A204.1 (cell line): ENCODE measurements around the gene MACROD2.

Source experiments
- FAIRE-seq: peaks from 2 replicates; lab custom pipeline; 2012; peaks lifted over from hg19 to GRCh38; lab: Jason Lieb, UNC

Gene MACROD2

DNA sequence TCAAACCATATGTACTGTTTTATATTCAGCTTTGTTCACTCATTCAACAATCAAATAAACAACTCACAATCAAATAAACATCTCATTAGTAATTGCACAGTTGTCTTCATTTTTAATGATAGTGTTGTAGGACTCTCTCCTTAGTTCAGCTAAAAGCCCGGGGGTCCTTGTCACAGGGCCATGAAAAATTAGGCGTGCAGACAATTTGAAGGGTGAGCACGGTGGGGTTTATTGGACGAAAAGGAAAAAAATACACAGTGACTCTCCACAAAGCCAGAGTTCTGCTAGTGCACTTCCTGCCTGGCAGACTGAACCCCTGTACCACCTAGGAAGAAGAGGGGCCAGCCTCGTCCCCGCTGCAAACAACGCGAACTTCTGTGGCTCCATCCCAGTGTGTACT lies 599.7 kb downstream of the MACROD2 start:
- no peak for FAIRE-seq

DNA sequence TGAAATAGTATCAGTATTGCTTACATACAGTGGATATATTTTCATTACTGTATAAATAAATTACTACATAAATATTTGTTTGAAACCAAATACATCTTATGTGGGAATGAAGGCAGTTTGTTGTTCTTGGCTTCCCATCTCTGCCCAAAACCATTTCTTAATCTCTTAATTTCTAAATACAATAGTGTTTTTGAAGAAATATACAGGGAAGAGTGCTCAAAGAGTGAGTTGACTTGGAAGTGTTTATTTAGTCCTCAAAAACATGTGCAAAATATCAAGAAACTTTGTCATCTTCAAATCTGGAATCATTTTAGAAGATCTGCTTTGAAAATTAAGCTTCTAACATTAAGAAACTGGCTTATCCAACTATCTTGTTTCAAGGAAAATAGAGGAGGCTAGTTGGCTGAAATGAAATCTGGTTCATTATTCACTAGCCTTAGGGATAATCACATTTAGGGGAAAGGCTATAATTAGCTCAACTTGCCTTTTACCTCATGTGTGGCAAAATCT lies 601.9 kb downstream of the MACROD2 start:
- no peak for FAIRE-seq

DNA sequence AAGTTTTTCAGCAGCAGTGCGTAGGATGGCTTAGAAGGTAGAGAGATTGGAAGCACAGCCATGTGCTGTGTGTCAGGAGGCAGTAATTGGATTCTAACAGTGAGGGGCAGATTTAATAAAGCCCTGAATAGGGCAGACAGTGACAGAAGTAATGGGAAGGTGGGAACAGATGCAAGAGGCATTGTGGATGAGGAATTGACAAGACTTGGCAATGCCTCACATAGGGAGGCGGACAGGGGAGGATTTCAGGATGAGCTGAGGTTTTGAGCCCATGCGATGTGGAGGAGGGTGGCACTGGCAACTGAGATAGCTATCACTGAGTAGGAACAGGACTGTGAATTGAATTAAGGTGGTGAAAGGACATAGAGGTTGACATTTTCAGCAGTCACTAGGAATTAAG lies 604.3 kb downstream of the MACROD2 start:
- no peak for FAIRE-seq

DNA sequence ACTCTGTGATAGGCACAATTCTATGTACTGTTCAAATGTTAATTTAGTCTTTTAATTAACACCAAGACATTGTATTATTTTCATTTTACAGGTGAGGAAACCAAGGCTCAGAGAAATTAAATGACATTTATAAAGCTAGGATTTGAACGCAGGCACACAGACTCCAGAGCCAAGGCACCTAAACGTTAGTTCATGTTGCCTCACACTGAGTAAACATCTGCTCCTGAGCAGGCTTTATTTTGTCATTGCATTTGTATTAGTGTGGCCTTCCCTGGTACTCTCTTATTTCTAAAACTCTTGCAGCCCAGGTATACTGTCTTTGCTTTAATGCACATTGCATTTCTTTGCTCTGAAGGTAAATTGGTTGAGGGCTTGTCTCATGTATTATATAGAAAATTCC lies 605.2 kb downstream of the MACROD2 start:
- FAIRE-seq: no peak

DNA sequence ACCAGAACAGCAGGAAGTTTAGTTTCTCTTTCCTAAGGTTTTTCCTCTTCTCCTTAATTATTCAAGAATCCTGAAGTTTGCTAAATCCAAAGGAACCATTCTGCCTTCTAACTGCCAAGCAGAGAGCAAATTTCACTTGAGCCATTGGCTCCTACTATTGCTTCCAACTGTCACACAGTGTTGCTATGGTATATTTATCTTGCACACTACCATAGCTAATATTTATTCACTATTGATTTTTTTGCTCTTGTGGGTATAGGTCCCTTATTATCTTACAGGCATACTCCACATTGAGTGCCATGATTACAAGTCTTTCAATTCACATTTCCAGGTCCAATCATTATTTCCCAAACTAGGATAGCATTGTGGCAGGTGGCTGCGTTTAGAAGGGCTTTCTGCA lies 608.8 kb downstream of the MACROD2 start:
- no peak for FAIRE-seq

DNA sequence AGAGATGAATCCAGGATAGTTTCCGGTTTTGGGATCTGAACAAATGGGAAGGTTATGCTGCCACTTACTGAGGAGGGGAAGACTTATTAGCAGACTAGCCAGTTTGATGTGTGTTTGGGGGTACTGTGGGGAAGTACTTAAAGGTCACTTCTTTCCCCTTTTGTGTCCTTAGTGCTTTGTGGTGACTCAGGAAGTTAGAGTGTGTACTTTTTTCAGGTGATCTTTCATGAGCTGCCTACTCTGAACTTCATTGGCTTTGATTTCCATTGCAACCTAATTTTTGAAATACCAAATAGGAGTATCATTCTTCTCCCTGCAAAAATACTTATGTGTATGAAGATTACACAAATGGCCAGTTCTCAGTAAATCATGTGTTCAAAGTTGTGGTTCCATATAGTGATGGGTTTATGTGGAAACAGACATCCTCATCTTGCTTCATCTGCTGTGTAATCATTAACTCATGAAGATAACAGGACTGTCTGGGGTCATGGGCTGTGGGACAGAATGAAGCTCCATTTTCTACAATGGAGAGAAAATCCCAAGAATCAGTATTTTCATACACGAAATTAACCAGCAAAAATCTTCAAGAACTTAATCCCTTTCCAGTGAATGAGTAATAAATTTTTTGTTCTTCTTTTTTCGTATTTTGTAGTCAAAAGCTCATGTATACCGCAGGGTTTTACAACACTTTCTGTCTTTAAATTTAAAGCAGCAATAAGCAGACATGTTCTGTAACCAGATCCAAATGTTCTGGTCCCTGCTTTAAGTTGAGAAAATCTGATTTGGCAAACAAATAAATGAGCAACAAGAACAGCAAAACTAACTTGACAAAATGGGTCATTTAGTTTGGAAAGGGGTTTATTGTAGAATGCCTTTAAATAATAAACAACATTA lies 614.3 kb downstream of the MACROD2 start:
- FAIRE-seq: no peak

DNA sequence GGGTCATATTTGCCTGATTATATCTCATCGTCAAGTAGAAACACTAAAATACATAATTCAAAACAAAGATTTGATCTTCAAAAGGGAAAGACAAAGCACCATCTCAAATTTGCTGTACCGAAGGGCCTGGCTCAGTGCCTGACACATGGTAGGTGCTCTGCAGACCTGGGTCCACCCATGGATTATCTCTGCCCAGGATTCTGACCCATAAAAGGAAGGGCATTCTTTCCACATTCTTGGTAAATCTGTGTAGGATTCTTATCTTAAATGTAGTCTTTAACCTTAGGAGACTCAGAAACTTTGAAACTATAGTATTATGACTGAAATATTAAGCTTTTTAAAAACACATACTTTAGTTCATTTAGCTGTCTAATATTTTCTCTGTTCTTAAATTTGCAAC lies 616.2 kb downstream of the MACROD2 start:
- no peak for FAIRE-seq

DNA sequence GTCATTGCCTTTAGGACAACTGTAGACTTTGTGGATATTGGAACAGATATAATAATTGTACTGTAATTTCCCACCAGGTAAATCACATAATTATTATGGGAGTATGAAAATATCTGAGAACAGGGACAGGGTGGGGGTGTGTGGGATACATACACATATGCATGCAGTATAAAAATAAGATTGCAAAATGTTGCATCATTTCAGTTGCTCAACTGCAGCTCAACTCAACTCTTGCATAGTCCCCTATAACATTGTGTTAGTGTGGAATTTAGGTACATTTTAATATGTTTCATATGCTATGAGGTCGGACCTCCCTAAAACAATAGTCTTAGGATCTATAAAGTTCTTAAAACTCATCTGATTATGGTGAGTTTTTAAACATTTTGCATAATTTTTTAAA lies 617.1 kb downstream of the MACROD2 start:
- FAIRE-seq: no peak

DNA sequence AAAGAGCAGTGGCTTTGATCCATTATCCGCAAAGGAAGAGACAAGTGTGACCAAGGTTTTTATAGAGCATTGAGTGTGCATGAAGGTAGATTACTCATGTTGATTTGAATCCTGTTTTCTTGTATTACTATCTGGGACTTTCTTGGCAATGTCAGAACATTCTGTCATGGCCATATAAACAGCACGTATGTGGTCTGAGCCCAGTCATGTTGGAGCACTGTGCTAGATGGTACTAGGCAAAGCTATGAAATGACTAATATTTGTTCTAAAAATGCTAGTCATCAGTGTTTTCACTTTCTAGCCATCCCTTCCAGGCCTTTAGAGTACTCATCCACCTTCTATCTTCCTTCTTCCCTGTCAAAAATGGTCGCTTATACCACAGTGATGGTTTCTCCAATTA lies 620.7 kb downstream of the MACROD2 start:
- no peak for FAIRE-seq

DNA sequence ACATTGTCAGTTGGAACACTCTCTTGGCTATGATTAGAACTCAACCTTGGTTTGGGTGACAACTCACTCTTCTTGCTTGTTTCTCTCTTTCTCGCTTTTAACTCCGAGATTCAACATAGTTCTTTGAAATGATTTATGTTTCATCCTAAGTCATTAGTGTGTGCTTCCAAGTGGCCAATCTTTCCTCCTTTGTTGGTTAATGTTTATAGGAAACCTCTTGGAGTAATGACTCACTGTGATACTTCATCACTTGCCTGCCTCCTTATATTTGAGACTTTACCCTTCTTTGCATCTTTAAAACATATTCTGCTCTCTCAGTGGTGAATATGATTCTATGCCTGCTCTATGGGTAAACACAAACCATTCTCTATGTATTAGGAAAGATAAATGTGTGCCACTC lies 621.8 kb downstream of the MACROD2 start:
- no peak for FAIRE-seq

DNA sequence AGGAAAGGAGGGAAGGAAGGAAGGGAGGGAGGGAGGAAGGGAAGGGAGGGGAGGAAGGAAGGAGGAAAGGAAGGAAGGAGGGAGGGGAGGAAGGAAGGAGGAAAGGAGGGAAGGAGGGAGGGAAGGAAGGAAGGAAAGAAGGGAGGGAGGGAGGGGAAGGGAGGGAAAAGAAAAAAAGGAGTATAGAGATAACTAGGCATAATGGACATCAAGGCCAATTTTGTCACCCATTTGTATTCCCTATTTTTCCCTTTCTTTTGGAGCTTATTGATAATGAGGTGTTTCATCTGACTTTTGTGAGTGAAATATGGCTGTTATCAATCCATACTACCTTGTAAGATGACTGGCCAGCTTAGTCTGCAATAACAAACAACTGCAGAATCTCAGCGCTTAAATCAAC lies 624.1 kb downstream of the MACROD2 start:
- FAIRE-seq: no peak

DNA sequence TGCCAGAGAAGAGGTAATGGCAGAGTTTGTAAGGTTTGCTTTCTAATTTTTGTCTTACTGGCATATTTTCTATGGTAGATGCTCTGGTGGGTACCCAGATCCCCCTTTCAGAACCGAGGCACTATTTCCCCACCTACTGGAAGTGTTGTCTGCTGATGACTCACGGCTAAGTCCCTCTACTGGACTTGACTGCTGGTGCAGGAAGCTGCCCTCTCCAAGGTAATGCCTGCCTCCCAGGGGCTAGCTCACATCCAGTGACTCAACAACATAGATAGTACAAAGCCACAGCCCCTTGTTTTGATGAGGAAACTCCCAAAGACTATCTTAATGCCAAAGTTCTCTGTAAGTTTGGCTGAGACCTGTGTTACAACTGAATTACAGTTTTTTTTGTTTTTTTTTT lies 627.5 kb downstream of the MACROD2 start:
- FAIRE-seq: no peak

DNA sequence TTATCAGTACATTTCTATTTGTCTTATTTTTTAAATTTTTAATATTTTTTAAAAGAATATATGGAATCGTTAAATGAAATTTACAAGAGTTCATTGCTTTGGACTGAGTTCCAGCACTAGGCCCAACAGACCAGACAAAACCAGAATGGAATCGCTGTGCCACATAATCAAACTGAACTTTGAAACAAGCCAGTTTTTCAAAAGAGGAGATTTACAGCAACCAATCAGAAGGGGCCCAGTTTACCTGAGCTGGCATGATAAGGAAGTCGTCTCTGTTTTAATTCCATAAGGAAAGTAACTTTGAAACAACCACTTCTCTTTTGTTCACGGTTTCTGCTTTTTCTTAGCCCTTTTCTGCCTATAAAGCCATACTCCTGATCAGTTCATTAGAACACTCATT lies 635.7 kb downstream of the MACROD2 start:
- no peak for FAIRE-seq

DNA sequence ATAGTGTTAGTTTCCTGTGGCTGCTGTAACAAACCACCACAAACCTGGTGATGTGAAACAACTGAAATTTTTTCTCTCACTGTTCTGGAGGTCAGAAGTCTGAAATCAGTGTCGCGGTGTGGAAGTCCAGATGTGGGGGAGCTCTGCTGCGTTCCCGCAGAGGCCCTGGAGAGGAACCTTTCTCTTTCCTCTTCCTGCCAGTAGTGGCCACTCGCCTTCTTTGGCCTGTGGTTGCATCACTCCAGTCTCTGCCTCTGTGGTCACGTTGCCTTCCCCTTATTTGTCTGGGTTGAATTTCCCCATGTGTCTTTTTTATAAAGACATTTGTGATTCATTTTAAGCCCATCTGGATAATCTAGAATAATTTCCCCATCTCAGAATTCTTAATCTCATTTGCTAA lies 637.6 kb downstream of the MACROD2 start:
- FAIRE-seq: no peak

DNA sequence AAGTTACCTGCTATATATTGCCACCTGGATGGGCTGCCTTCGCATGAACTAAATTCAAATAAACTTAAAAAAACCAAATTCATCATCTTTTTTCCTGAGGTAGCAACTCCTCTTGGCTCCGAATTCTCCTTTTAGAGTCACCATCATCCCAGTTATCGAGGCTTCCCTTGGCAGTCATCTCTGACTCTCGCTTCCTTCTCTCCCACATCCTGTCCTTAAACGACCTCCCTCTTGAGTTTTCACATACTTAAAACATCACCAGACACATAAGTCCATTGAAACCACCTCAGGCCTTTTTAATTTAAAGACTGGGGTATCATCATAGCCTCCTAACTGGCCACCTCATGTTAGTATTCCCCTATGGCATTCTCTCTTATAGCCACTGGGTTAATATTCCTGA lies 638.2 kb downstream of the MACROD2 start:
- FAIRE-seq: no peak

DNA sequence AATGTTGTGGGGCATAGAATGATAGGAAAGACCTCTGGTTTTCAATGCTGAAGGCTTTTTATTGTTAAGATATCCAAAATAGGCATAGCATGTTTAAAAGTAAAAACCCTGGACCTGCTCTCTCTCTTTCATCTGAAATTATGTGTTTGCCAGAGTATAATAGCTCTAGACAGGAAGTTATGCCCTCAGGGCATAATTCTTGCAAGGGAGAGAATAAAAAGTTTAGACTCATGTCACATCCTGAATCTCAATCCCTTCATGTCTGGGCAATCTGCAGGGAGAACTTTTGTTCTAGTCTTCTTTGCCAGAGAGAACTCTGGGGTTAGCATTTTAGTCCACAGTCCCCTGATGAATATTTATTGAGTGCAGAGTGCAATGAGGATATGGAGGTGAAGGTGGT lies 639.3 kb downstream of the MACROD2 start:
- FAIRE-seq: no peak

DNA sequence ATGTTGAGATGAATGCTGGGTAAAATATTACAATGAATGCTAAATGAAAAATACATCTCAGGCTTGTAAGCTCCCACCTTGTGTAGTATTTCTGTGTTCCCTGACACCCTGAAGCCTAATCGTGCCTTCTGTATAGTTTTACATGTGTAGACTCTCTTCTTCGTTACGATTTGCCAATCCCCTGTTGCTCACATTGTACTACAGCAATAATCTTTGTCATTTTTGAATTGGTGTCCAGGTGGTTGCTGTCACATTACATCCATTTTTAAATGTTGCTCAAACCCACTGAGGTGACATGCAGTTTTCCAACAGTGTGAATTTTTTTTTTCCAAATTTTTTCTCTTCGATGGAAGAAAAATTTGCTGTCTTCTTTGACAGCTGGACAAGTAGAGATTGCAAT lies 642.1 kb downstream of the MACROD2 start:
- FAIRE-seq: no peak

DNA sequence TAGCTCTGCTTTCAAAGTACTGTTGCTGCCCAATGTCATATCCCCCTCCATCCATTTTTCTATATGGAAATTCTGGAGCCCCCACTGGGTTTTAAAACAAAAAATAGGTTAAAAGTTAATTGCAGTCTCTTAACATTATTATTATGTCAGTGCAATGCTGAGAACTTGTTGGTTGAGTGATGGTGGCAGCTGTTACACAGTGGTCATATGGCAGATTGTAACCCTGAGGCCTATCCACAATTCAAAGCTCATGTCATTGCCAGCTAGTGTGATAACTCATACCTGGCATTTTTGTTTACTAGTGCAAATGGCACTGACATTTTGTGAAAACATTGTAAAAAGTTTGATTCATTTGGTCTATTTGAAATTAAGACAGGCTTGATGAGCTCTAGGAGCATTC lies 647.8 kb downstream of the MACROD2 start:
- no peak for FAIRE-seq

DNA sequence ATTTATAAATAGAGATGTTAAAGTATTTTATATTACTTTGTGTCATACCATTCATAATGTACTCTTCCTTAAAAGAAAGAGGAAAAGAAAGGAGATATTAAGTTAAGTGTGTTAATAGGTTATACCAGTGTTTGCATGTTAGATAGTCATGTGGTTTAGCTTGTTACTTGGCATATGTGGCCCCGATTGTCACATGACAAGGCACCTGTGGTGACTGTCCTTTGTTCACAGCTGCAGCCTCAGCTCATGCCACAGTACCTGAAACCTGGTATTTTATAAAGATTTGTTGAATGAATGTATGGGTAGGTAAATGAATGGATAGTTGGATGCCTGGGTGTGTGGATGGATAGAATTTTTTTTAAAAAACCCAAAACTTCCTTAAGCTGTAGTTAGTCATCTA lies 648.2 kb downstream of the MACROD2 start:
- no peak for FAIRE-seq

DNA sequence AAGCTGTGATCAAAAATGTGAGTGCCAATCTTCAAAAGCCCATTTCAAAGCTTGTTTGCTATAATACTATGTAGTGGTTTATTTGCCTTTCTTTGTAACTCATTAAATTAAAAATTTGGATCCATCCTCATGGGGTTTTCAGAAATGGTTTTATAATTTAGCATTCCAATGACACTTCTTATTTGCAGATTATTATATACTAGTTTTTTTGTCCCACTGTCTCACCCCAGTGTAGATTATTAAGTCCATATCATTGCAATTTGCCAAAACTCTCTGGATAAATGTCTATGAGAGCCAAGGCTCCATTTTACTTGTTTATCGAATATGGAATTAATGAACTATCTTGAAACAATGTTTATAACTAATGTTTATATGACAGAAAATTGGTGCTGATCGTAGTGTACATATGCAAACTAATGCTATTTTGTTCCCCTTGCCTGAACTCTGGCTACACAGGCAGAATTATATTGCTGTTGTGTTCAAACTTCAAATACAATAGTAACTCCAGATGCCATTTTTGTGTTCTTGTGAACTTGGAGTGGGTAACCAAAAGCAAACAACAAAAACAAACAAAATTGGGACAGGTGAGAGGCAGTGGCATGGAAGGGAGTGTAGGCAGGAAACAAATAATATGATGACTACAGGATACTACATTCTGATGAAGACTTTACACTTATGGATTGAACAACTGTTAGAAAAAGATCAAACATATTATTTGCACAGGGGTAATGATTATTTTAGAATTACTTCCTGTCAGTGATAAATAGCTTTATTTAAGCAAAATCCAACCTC lies 649.2 kb downstream of the MACROD2 start:
- no peak for FAIRE-seq

DNA sequence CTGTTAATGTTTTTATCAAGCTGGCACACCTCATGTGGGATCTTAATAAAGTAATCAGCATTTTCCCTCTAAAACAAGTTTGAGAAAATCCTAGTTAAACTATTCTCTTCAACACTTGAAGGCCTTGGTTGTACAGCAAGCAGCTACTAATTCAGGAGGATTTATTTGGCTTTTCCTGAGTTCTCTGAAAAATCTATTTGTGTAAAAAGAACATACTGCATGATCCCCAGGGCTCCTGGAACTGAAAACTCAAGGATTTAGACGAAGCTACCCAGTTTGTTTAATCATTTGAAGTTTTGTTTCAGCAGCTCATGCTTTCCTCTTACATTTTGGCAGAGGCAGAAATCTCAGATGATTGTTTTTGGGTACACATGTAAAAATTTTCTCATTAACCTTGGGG lies 651.7 kb downstream of the MACROD2 start:
- no peak for FAIRE-seq

DNA sequence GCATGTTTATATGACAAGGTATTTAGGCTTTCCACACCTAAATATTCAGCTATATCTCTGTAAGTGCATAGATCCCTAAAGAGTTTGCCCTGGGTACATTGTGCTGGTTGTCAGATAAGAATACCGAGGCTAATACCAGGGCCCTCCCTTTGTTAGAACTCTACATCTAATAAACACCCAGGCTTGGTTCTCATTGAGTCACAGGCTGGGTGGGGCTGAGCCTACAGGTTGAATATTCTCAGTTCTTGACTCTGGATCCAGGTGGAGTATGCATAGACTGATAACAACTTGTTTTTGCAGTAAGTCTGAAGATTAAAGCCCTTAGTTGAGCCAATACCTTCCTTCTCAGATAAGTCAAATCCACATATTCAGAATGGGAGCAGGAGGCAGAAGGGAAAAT lies 654.3 kb downstream of the MACROD2 start:
- FAIRE-seq: no peak

DNA sequence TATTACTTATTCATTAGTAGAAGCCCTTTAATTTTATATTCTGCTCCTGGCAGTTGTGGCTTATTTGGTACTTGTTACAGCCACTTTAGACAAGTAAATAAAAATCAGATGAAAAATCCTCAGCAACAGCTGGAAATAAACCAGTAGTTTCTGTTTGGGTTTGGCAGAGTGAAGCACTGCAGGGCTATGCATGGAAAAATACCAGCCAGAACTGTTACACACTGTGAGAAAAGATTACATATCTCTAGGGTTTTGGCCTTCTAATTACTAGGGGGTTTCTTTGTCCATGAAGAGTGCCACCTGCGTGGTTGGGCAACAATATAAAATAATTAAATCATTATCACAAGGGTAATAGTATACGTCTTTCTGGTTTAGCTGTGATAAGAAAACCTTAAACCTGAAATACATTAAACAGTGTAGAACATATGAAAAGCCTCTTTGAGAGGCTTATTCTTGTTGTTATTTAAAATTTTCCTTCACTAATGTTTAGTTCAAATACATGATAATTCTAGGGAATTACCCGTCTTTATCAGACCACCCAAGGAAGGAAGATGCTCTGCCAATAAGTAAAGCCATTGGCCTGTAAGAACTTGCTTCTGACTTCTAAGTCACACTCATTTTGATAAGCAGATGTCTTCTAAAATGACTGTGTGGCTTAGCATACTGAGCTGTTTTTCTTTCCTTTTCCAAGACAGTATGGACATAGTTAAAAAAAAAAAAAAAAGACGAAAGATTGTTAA lies 662.1 kb downstream of the MACROD2 start:
- no peak for FAIRE-seq
